T-helper 17 cell (primary cell): ENCODE data around the gene MYL9. TPM values are rescaled to one million over a fixed set of nuclear protein-coding genes. Genes with fewer than 3 reads are reported as not detected.
"Not testable (repeated sequence)": the region's sequence is repeated elsewhere in the genome, so short reads cannot be mapped to it uniquely, and the experiment has no call there.

Experiments used
- ATAC-seq: fragments of 150-1000 bp; cut with Tn5 transposase; 2 replicates; pipeline ENCODE4 v1.10.0; 2021; ENCODE audit warnings: mild to moderate bottlenecking, moderate library complexity
- DNase-seq, 3 donors: peaks; one replicate each; pipeline versions ENCODE4 v3.0.0 to v3.0.0-alpha.2; 2020 to 2021
- H3K9me3 ChIP-seq: one replicate; pipeline ENCODE4 v1.7.0; 2013; ENCODE audit warnings: low read length, mild to moderate bottlenecking; ENCODE audit not compliant: control insufficient read depth, poor library complexity, severe bottlenecking
- H3K27ac Mint-ChIP-seq: one replicate; pipeline ENCODE4 v1.8.0; 2022; ENCODE audit warnings: mild to moderate bottlenecking, moderate library complexity, mixed read lengths
- H3K27me3 Mint-ChIP-seq: one replicate; pipeline ENCODE4 v1.8.0; 2022; ENCODE audit warnings: mixed read lengths
- H3K36me3 Mint-ChIP-seq: one replicate; pipeline ENCODE4 v1.8.0; 2022; ENCODE audit warnings: low read depth, mixed read lengths
- H3K4me1 Mint-ChIP-seq: one replicate; pipeline ENCODE4 v1.8.0; 2022; ENCODE audit warnings: mild to moderate bottlenecking, mixed read lengths
- H3K4me3 Mint-ChIP-seq: one replicate; pipeline ENCODE4 v1.8.0; 2022; ENCODE audit warnings: mild to moderate bottlenecking, moderate library complexity, mixed read lengths
- total RNA-seq, 4 donors: library from RNA in 2 of 4; stranded (reverse) in 2 of 4; gene quantifications; one replicate each; pipeline ENCODE4 v1.2.3 and lab custom pipeline; 2022 to 2026

Gene MYL9
- total RNA-seq, 2 donors from 2014 or later: 3.4 to 125 TPM

GRCh38 chr20:36548704-36549627 lies 7.6 kb downstream of the MYL9 start:
- H3K36me3 Mint-ChIP-seq: no peaks in the 10 kb centered on the region
- no peaks in the 10 kb centered on the region for H3K27me3 Mint-ChIP-seq
- H3K9me3 ChIP-seq: no peaks in the 10 kb centered on the region
- ATAC-seq (no peak), DNase-seq (no peak)
- no peak overlapping the region for H3K4me3 Mint-ChIP-seq
- H3K27ac Mint-ChIP-seq: no peak overlapping the region
- H3K4me1 Mint-ChIP-seq: peaks cover 5% of the 10 kb centered on the region

- peaks cover 5% of the 10 kb centered on the region for H3K4me1 Mint-ChIP-seq
- no peaks in the 10 kb centered on the region for H3K27me3 Mint-ChIP-seq
- no peaks in the 10 kb centered on the region for H3K9me3 ChIP-seq
- H3K27ac Mint-ChIP-seq: no peak overlapping the region
- no peak overlapping the region for H3K4me3 Mint-ChIP-seq
- ATAC-seq (no peak), DNase-seq (no peak)
- no peaks in the 10 kb centered on the region for H3K36me3 Mint-ChIP-seq
These were observed 8.3 kb downstream of the MYL9 start for GRCh38 chr20:36549628-36549941.

GRCh38 chr20:36549942-36550789 lies 8.8 kb downstream of the MYL9 start:
- ATAC-seq (no peak), DNase-seq (no peak)
- H3K27me3 Mint-ChIP-seq: no peaks in the 10 kb centered on the region
- H3K4me3 Mint-ChIP-seq: no peak overlapping the region
- peaks cover 5% of the 10 kb centered on the region for H3K4me1 Mint-ChIP-seq
- no peaks in the 10 kb centered on the region for H3K36me3 Mint-ChIP-seq
- no peak overlapping the region for H3K27ac Mint-ChIP-seq
- H3K9me3 ChIP-seq: no peaks in the 10 kb centered on the region

GRCh38 chr20:36550790-36551299 lies 9.5 kb downstream of the MYL9 start:
- Mint-ChIP-seq H3K27ac (no peak overlapping the region), H3K4me1 (peaks cover 7% of the 10 kb centered on the region), H3K27me3 (no peaks in the 10 kb centered on the region), H3K4me3 (no peak overlapping the region), H3K36me3 (no peaks in the 10 kb centered on the region)
- no peak for DNase-seq
- H3K9me3 ChIP-seq: no peaks in the 10 kb centered on the region
- ATAC-seq: no peak

GRCh38 chr20:36555248-36555647 lies 13.9 kb downstream of the MYL9 start:
- no peaks in the 10 kb centered on the region for H3K36me3 Mint-ChIP-seq
- ATAC-seq: no peak
- DNase-seq: no peak
- no peaks in the 10 kb centered on the region for H3K9me3 ChIP-seq
- no peak overlapping the region for H3K4me3 Mint-ChIP-seq
- no peak overlapping the region for H3K27ac Mint-ChIP-seq
- H3K4me1 Mint-ChIP-seq: peaks cover 13% of the 10 kb centered on the region
- no peaks in the 10 kb centered on the region for H3K27me3 Mint-ChIP-seq

- H3K9me3 ChIP-seq: peaks cover 4% of the 10 kb centered on the region
- no peak for ATAC-seq
- DNase-seq: no peak
- no peaks in the 10 kb centered on the region for H3K36me3 Mint-ChIP-seq
- no peak overlapping the region for H3K4me3 Mint-ChIP-seq
- H3K4me1 Mint-ChIP-seq: peaks cover 3% of the 10 kb centered on the region
- no peaks in the 10 kb centered on the region for H3K27me3 Mint-ChIP-seq
- no peak overlapping the region for H3K27ac Mint-ChIP-seq
These were observed 21.4 kb downstream of the MYL9 start for GRCh38 chr20:36562724-36563123.

GRCh38 chr20:36563374-36563773 lies 22.1 kb downstream of the MYL9 start:
- peaks cover 3% of the 10 kb centered on the region for H3K4me1 Mint-ChIP-seq
- H3K36me3 Mint-ChIP-seq: no peaks in the 10 kb centered on the region
- no peaks in the 10 kb centered on the region for H3K27me3 Mint-ChIP-seq
- no peak for ATAC-seq
- no peak for DNase-seq
- no peak overlapping the region for H3K27ac Mint-ChIP-seq
- no peak overlapping the region for H3K4me3 Mint-ChIP-seq
- H3K9me3 ChIP-seq: peaks cover 4% of the 10 kb centered on the region

- H3K4me3 Mint-ChIP-seq, H3K4me1 Mint-ChIP-seq, ATAC-seq, H3K36me3 Mint-ChIP-seq, H3K9me3 ChIP-seq, DNase-seq, H3K27ac Mint-ChIP-seq, H3K27me3 Mint-ChIP-seq: not testable (repeated sequence)
These were observed 22.9 kb downstream of the MYL9 start for GRCh38 chr20:36564078-36564725.

- not testable (repeated sequence) for ATAC-seq, DNase-seq, H3K4me3 Mint-ChIP-seq, H3K9me3 ChIP-seq, H3K27me3 Mint-ChIP-seq, H3K4me1 Mint-ChIP-seq, H3K27ac Mint-ChIP-seq, H3K36me3 Mint-ChIP-seq
These were observed 23.4 kb downstream of the MYL9 start for GRCh38 chr20:36564726-36565121.

GRCh38 chr20:36565520-36565919 lies 24.2 kb downstream of the MYL9 start:
- no peak overlapping the region for H3K4me3 Mint-ChIP-seq

GRCh38 chr20:36569847-36570429 lies 28.6 kb downstream of the MYL9 start:
- ATAC-seq (no peak), DNase-seq (no peak)
- H3K27me3 Mint-ChIP-seq: no peaks in the 10 kb centered on the region
- H3K4me3 Mint-ChIP-seq: no peak overlapping the region
- peak overlapping the region; percentile 76 for H3K27ac Mint-ChIP-seq
- peaks cover 14% of the 10 kb centered on the region for H3K4me1 Mint-ChIP-seq
- peaks cover 3% of the 10 kb centered on the region for H3K36me3 Mint-ChIP-seq
- H3K9me3 ChIP-seq: peaks cover 4% of the 10 kb centered on the region

More at GRCh38 chr20:36565520-36565919, 24.2 kb downstream of the MYL9 start:
- no peaks in the 10 kb centered on the region for H3K36me3 Mint-ChIP-seq
- H3K27me3 Mint-ChIP-seq: no peaks in the 10 kb centered on the region
- H3K9me3 ChIP-seq: peaks cover 4% of the 10 kb centered on the region
- peaks cover 3% of the 10 kb centered on the region for H3K4me1 Mint-ChIP-seq
- no peak overlapping the region for H3K27ac Mint-ChIP-seq
- ATAC-seq (no peak), DNase-seq (no peak)

- H3K27ac Mint-ChIP-seq: peak overlapping the region; percentile 96
- H3K36me3 Mint-ChIP-seq: peaks cover 3% of the 10 kb centered on the region
- H3K27me3 Mint-ChIP-seq: no peaks in the 10 kb centered on the region
- no peaks in the 10 kb centered on the region for H3K9me3 ChIP-seq
- peaks cover 28% of the 10 kb centered on the region for H3K4me1 Mint-ChIP-seq
- DNase-seq (no peak), ATAC-seq (no peak)
- H3K4me3 Mint-ChIP-seq: peak overlapping the region; percentile 90
These were observed 30.5 kb downstream of the MYL9 start for GRCh38 chr20:36571564-36572504.
